Endodermal cell (in vitro differentiated cells): ENCODE measurements around the gene PEX7. TPM values are rescaled to one million over a fixed set of nuclear protein-coding genes. Genes with fewer than 3 reads are reported as not detected.

Experiments used
- DNase-seq: peaks from one replicate; pipeline ENCODE4 v3.0.0-alpha.2; 2017
- H3K27ac ChIP-seq: 2 replicates; pipeline ENCODE4 v1.5.1; 2013; ENCODE audit warnings: mild to moderate bottlenecking, low read depth, low read length, moderate library complexity
- H3K27me3 ChIP-seq: 2 replicates; pipeline ENCODE4 v1.6.1; 2013; ENCODE audit warnings: mild to moderate bottlenecking, low read length, moderate library complexity; ENCODE audit not compliant: insufficient read depth, control insufficient read depth, poor library complexity, severe bottlenecking
- H3K36me3 ChIP-seq: 2 replicates; pipeline ENCODE4 v1.7.0; 2013; ENCODE audit warnings: mild to moderate bottlenecking, low read length, moderate library complexity; ENCODE audit not compliant: control insufficient read depth, insufficient read depth
- H3K4me1 ChIP-seq: one replicate; pipeline ENCODE4 v1.7.0; 2013; ENCODE audit warnings: low read length; ENCODE audit not compliant: control insufficient read depth, insufficient read depth
- H3K4me3 ChIP-seq: 2 replicates; pipeline ENCODE4 v1.5.1; 2013; ENCODE audit warnings: mild to moderate bottlenecking, low read length, moderate library complexity
- H3K9ac ChIP-seq: 2 replicates; pipeline ENCODE4 v1.6.1; 2013; ENCODE audit warnings: mild to moderate bottlenecking, low read length, moderate library complexity; ENCODE audit not compliant: poor library complexity, severe bottlenecking; ENCODE audit errors: extremely low read depth
- H3K9me3 ChIP-seq: 2 replicates; pipeline ENCODE4 v1.6.1; 2013; ENCODE audit warnings: mild to moderate bottlenecking, low read length, moderate library complexity; ENCODE audit not compliant: control insufficient read depth
- H3K27ac Mint-ChIP-seq: 2 replicates; pipeline ENCODE4 v1.8.0; 2020; ENCODE audit warnings: mixed read lengths
- H3K27me3 Mint-ChIP-seq: 2 replicates; pipeline ENCODE4 v1.8.0; 2021; ENCODE audit warnings: mild to moderate bottlenecking, mixed read lengths; ENCODE audit not compliant: insufficient read depth
- H3K36me3 Mint-ChIP-seq: 2 replicates; pipeline ENCODE4 v1.8.0; 2020; ENCODE audit warnings: low read depth, mixed read lengths
- H3K4me1 Mint-ChIP-seq: 2 replicates; pipeline ENCODE4 v1.8.0; 2020; ENCODE audit warnings: mixed read lengths
- H3K4me3 Mint-ChIP-seq: 2 replicates; pipeline ENCODE4 v1.8.0; 2020; ENCODE audit warnings: mild to moderate bottlenecking, moderate library complexity, mixed read lengths
- H3K9me3 Mint-ChIP-seq: 2 replicates; pipeline ENCODE4 v1.8.0; 2020; ENCODE audit warnings: mild to moderate bottlenecking, mixed read lengths
- WGBS, 2 experiments: methylation state at CpG; one replicate each; pipeline versions ENCODE4 v1.1.5 to v1.1.7; 2013; ENCODE audit warnings: missing lambda C conversion rate in 2 of 2, mixed read lengths in 1 of 2; ENCODE audit not compliant: insufficient coverage in 1 of 2, insufficient read length in 1 of 2; 5-methylcytosine and 5-hydroxymethylcytosine counted together
- total RNA-seq, 2 donors: library from RNA; stranded (reverse); fragmentation: NEBNext Ultra II Directional in 1 of 2; extraction: Animal tissue kit (Norgen Biotek cat#: 25700) in 1 of 2; gene quantifications; 2 replicates in 1 of 2; 3 replicates in 1 of 2; pipeline ENCODE4 v1.2.1, GENCODE V29; 2021
- TF ChIP-seq, protein P1 (sequence below): fragments of 200-600 bp; sonication (generic); conservative IDR thresholded peaks from 2 replicates; pipeline ENCODE4 v1.5.0; 2021; ENCODE audit warnings: antibody characterized with exemption, mild to moderate bottlenecking

The PEX7 gene
- total RNA-seq, 2 donors from 2014 or later = 11.2 to 11.6 TPM

GRCh38 chr6:136922685-136923006 is 100.3 kb downstream of the PEX7 start:
- Histone ChIP-seq H3K27ac (no peak overlapping the region), H3K4me1 (no peaks in the 10 kb centered on the region), H3K36me3 (no peaks in the 10 kb centered on the region), H3K27me3 (peaks cover 70% of the 10 kb centered on the region), H3K9me3 (no peaks in the 10 kb centered on the region), H3K9ac (no peak overlapping the region), H3K4me3 (peak overlapping the region; percentile 79)
- peaks cover 76% of the 10 kb centered on the region for H3K27me3 Mint-ChIP-seq
- H3K9me3 Mint-ChIP-seq = no peaks in the 10 kb centered on the region
- peak overlapping the region; percentile 57 for H3K4me3 Mint-ChIP-seq
- no peak overlapping the region for H3K27ac Mint-ChIP-seq
- no peaks in the 10 kb centered on the region for H3K36me3 Mint-ChIP-seq
- DNase-seq = no peak
- peaks cover 4% of the 10 kb centered on the region for H3K4me1 Mint-ChIP-seq
- WGBS, 2 experiments = 23 to 30% methylated on average over 6 to 29 of the region's 29 CpGs
- TF ChIP-seq, protein P1, sequence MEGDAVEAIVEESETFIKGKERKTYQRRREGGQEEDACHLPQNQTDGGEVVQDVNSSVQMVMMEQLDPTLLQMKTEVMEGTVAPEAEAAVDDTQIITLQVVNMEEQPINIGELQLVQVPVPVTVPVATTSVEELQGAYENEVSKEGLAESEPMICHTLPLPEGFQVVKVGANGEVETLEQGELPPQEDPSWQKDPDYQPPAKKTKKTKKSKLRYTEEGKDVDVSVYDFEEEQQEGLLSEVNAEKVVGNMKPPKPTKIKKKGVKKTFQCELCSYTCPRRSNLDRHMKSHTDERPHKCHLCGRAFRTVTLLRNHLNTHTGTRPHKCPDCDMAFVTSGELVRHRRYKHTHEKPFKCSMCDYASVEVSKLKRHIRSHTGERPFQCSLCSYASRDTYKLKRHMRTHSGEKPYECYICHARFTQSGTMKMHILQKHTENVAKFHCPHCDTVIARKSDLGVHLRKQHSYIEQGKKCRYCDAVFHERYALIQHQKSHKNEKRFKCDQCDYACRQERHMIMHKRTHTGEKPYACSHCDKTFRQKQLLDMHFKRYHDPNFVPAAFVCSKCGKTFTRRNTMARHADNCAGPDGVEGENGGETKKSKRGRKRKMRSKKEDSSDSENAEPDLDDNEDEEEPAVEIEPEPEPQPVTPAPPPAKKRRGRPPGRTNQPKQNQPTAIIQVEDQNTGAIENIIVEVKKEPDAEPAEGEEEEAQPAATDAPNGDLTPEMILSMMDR = no peak

- H3K36me3 ChIP-seq = no peaks in the 10 kb centered on the region
- no peaks in the 10 kb centered on the region for H3K9me3 ChIP-seq
- DNase-seq = peak; percentile 80
- no peak overlapping the region for H3K9ac ChIP-seq
- no peaks in the 10 kb centered on the region for H3K36me3 Mint-ChIP-seq
- WGBS, 2 experiments = 90 to 93% methylated on average over 53 to 65 of the region's 65 CpGs
- TF ChIP-seq, protein P1 = peak; percentile 59
- peaks cover 68% of the 10 kb centered on the region for H3K27me3 ChIP-seq
- no peaks in the 10 kb centered on the region for H3K9me3 Mint-ChIP-seq
- H3K27me3 Mint-ChIP-seq = peaks cover 76% of the 10 kb centered on the region
- no peak overlapping the region for H3K27ac ChIP-seq
- H3K27ac Mint-ChIP-seq = no peak overlapping the region
- no peak overlapping the region for H3K4me3 ChIP-seq
- H3K4me1 Mint-ChIP-seq = peaks cover 4% of the 10 kb centered on the region
- no peaks in the 10 kb centered on the region for H3K4me1 ChIP-seq
- H3K4me3 Mint-ChIP-seq = peak overlapping the region; percentile 57
Measured at GRCh38 chr6:136923116-136923953, 100.9 kb downstream of the PEX7 start.

DNA sequence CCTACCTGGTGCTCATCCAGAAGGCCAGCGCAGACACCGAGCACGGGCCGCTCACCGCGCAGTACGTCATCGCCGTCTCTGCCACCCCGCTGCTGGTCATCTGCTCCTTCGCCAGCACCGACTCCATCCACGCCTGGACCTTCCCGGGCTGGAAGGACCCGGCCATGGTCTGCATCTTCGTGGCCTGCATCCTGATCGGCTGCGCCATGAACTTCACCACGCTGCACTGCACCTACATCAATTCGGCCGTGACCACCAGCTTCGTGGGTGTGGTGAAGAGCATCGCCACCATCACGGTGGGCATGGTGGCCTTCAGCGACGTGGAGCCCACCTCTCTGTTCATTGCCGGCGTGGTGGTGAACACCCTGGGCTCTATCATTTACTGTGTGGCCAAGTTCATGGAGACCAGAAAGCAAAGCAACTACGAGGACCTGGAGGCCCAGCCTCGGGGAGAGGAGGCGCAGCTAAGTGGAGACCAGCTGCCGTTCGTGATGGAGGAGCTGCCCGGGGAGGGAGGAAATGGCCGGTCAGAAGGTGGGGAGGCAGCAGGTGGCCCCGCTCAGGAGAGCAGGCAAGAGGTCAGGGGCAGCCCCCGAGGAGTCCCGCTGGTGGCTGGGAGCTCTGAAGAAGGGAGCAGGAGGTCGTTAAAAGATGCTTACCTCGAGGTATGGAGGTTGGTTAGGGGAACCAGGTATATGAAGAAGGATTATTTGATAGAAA is 101.7 kb downstream of the PEX7 start:
- Mint-ChIP-seq H3K27me3 (peaks cover 69% of the 10 kb centered on the region), H3K9me3 (no peaks in the 10 kb centered on the region), H3K36me3 (no peaks in the 10 kb centered on the region), H3K27ac (no peak overlapping the region), H3K4me1 (peaks cover 4% of the 10 kb centered on the region), H3K4me3 (peak overlapping the region; percentile 57)
- H3K4me1 ChIP-seq = no peaks in the 10 kb centered on the region
- TF ChIP-seq, protein P1 = no peak
- no peaks in the 10 kb centered on the region for H3K9me3 ChIP-seq
- H3K27me3 ChIP-seq = peaks cover 60% of the 10 kb centered on the region
- WGBS, 2 experiments = 93 to 97% methylated on average over 31 to 40 of the region's 40 CpGs
- H3K27ac ChIP-seq = no peak overlapping the region
- no peak for DNase-seq
- H3K9ac ChIP-seq = no peak overlapping the region
- no peaks in the 10 kb centered on the region for H3K36me3 ChIP-seq
- no peak overlapping the region for H3K4me3 ChIP-seq
